ENCODE data around the gene LGALS9. TPM values are rescaled to one million over a fixed set of nuclear protein-coding genes. Genes with fewer than 3 reads are reported as not detected.

The LGALS9 gene
- total and polyA plus RNA-seq, 2 donors (not counting 1 experiment from before 2014, with no cell fraction given): 1.7 to 2.1 TPM

DNA sequence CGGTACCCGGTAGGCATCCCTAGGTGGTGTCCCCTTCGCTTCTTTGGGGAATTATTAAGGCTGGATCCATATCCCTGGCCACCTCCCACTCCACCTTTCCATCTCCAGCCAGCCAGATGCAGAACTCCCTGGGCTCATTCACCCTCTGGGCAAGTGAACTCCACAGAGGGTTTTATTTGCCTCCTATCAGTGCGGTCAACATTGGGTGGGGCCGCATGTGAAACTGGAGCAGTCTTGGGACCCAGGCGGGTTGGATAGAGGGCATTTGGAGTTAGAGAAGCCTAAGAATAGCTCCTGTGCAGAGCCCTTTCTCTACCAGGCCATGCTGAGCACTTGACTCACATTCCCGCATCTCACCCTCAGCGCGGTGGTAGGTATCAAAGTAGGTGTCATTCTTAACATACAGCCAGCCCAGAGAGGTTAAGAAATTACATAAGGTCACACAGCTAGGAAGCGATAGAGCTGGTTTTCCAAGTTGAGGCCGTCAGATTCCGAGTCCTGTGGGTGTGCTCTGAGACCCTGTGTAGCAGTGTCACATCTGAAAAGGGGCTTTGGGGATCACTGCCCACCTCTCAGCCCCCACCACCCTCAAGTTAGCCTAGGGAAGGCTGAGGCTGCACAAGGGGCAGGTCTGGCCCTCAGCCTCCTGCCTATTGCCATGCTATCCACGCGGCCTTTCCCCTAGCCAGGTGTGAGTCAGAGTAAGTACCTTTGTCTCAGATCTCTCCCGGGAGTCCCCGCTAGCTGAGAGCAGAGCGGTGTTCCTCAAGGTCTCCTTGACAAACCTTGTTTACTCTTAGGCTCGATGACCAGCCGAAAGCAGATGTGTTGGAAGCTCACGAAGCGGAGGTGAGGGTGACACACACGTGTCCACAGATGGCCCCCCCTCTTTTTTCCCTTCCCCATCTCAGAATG is 26.9 kb upstream of the LGALS9 start:
- Histone ChIP-seq H4K20me1 (ENCODE audit: control insufficient read depth, extremely low read depth, insufficient read depth, low read length) (no peaks in the 10 kb centered on the region), H3K4me2 (ENCODE audit: extremely low read depth, insufficient read depth, low read length) (no peak overlapping the region), H3K36me3 (ENCODE audit: control insufficient read depth, insufficient read depth, low read length) (no peaks in the 10 kb centered on the region), H3K9ac (ENCODE audit: insufficient read depth, low read length) (no peak overlapping the region), H3K4me1 (ENCODE audit: control insufficient read depth, extremely low read depth, insufficient read depth, low read length) (no peaks in the 10 kb centered on the region), H3K27me3 (ENCODE audit: control insufficient read depth, insufficient read depth, low read length) (no peaks in the 10 kb centered on the region), H3K79me2 (ENCODE audit: control insufficient read depth, insufficient read depth, low read length) (no peaks in the 10 kb centered on the region), H3K27ac (ENCODE audit: insufficient read depth, low read length) (no peak overlapping the region), H2AFZ (ENCODE audit: low read length) (no peak overlapping the region), H3K4me3 (replicated peaks in 1 of 4; ENCODE audit: control extremely low read depth in 1 of 4, insufficient read depth in 1 of 4, low read depth in 3 of 4, low read length in 4 of 4) (no peak overlapping the region), H3K9me3 (ENCODE audit: control insufficient read depth, insufficient read depth, low read depth, low read length) (no peaks in the 10 kb centered on the region)
- TF ChIP-seq, protein P1, sequence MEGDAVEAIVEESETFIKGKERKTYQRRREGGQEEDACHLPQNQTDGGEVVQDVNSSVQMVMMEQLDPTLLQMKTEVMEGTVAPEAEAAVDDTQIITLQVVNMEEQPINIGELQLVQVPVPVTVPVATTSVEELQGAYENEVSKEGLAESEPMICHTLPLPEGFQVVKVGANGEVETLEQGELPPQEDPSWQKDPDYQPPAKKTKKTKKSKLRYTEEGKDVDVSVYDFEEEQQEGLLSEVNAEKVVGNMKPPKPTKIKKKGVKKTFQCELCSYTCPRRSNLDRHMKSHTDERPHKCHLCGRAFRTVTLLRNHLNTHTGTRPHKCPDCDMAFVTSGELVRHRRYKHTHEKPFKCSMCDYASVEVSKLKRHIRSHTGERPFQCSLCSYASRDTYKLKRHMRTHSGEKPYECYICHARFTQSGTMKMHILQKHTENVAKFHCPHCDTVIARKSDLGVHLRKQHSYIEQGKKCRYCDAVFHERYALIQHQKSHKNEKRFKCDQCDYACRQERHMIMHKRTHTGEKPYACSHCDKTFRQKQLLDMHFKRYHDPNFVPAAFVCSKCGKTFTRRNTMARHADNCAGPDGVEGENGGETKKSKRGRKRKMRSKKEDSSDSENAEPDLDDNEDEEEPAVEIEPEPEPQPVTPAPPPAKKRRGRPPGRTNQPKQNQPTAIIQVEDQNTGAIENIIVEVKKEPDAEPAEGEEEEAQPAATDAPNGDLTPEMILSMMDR (conservative IDR thresholded peaks at IDR 0.05 in 1 of 2, IDR thresholded peaks at IDR 0.05 in 1 of 2; ENCODE audit: low read depth in 1 of 2, low read length in 2 of 2): no peak
- no peak for TF ChIP-seq EZH2 (IDR thresholded peaks at IDR 0.05; ENCODE audit: low read length, missing control alignments)
- DNase-seq (ENCODE audit: low read depth in 2 of 2): no peak

DNA sequence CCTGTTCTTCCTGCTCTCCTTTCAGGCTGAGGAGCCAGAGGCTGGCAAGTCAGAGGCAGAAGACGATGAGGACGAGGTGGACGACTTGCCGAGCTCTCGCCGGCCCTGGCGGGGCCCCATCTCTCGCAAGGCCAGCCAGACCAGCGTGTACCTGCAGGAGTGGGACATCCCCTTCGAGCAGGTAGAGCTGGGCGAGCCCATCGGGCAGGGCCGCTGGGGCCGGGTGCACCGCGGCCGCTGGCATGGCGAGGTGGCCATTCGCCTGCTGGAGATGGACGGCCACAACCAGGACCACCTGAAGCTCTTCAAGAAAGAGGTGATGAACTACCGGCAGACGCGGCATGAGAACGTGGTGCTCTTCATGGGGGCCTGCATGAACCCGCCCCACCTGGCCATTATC is 25.6 kb upstream of the LGALS9 start:
- Histone ChIP-seq H3K9ac (ENCODE audit: insufficient read depth, low read length) (no peak overlapping the region), H3K4me1 (ENCODE audit: control insufficient read depth, extremely low read depth, insufficient read depth, low read length) (no peaks in the 10 kb centered on the region), H3K36me3 (ENCODE audit: control insufficient read depth, insufficient read depth, low read length) (no peaks in the 10 kb centered on the region), H3K4me3 (replicated peaks in 1 of 4; ENCODE audit: control extremely low read depth in 1 of 4, insufficient read depth in 1 of 4, low read depth in 3 of 4, low read length in 4 of 4) (no peak overlapping the region), H3K27me3 (ENCODE audit: control insufficient read depth, insufficient read depth, low read length) (no peaks in the 10 kb centered on the region), H2AFZ (ENCODE audit: low read length) (no peak overlapping the region), H4K20me1 (ENCODE audit: control insufficient read depth, extremely low read depth, insufficient read depth, low read length) (no peaks in the 10 kb centered on the region), H3K79me2 (ENCODE audit: control insufficient read depth, insufficient read depth, low read length) (no peaks in the 10 kb centered on the region), H3K4me2 (ENCODE audit: extremely low read depth, insufficient read depth, low read length) (no peak overlapping the region), H3K27ac (ENCODE audit: insufficient read depth, low read length) (no peak overlapping the region), H3K9me3 (ENCODE audit: control insufficient read depth, insufficient read depth, low read depth, low read length) (no peaks in the 10 kb centered on the region)
- no peak for DNase-seq (ENCODE audit: low read depth in 2 of 2)
- no peak for TF ChIP-seq EZH2 (IDR thresholded peaks at IDR 0.05; ENCODE audit: low read length, missing control alignments)
- TF ChIP-seq, protein P1 (conservative IDR thresholded peaks at IDR 0.05 in 1 of 2, IDR thresholded peaks at IDR 0.05 in 1 of 2; ENCODE audit: low read depth in 1 of 2, low read length in 2 of 2): no peak

DNA sequence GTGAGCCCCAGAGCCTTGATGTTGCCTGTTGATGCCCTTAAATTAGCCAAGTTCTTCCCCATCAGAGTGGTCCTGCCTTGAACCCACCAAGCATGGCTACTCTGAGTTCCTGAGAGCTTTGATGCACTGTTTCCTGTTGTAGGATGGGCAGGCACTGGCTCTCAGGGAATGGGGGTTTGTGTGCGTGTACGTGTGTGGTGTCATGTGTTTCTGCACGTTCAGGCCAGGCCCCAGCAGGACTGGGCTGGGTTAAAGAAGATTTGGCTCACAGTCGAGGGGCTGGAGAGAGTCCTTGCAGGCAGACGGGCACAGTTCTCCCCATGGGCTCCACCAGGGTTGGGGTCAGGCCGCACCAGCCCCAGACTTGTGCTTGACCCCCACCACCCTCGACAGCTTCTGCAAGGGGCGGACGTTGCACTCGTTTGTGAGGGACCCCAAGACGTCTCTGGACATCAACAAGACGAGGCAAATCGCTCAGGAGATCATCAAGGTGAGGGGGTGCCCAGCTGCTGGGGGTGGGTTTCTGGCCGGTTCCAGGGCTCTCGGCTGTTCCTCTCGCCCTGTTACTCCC is 23.4 kb upstream of the LGALS9 start:
- Histone ChIP-seq H3K4me1 (ENCODE audit: control insufficient read depth, extremely low read depth, insufficient read depth, low read length) (no peaks in the 10 kb centered on the region), H3K9ac (ENCODE audit: insufficient read depth, low read length) (no peak overlapping the region), H3K79me2 (ENCODE audit: control insufficient read depth, insufficient read depth, low read length) (no peaks in the 10 kb centered on the region), H2AFZ (ENCODE audit: low read length) (no peak overlapping the region), H3K4me2 (ENCODE audit: extremely low read depth, insufficient read depth, low read length) (no peak overlapping the region), H3K27me3 (ENCODE audit: control insufficient read depth, insufficient read depth, low read length) (no peaks in the 10 kb centered on the region), H3K9me3 (ENCODE audit: control insufficient read depth, insufficient read depth, low read depth, low read length) (no peaks in the 10 kb centered on the region), H3K4me3 (replicated peaks in 1 of 4; ENCODE audit: control extremely low read depth in 1 of 4, insufficient read depth in 1 of 4, low read depth in 3 of 4, low read length in 4 of 4) (no peak overlapping the region), H3K36me3 (ENCODE audit: control insufficient read depth, insufficient read depth, low read length) (no peaks in the 10 kb centered on the region), H3K27ac (ENCODE audit: insufficient read depth, low read length) (no peak overlapping the region), H4K20me1 (ENCODE audit: control insufficient read depth, extremely low read depth, insufficient read depth, low read length) (no peaks in the 10 kb centered on the region)
- no peak for DNase-seq (ENCODE audit: low read depth in 2 of 2)
- TF ChIP-seq, protein P1 (conservative IDR thresholded peaks at IDR 0.05 in 1 of 2, IDR thresholded peaks at IDR 0.05 in 1 of 2; ENCODE audit: low read depth in 1 of 2, low read length in 2 of 2): no peak
